Stimulated activated CD8-positive, alpha-beta memory T cell treated with anti-CD3 and anti-CD28 coated beads, Interleukin-2, amount 100 ng/mL, for 48 hours (primary cell): ENCODE data around the gene ZNF682.
A peak's percentile ranks its signal among the peaks of the same experiment; 100 is the strongest.
"Not testable (repeated sequence)": the region's sequence is repeated elsewhere in the genome, so short reads cannot be mapped to it uniquely, and the experiment has no call there.

Experiments used
- DNase-seq, 2 donors: peaks; one replicate each; pipeline ENCODE4 v3.0.0-alpha.2; 2020; ENCODE audit warnings: low read depth in 2 of 2

ZNF682 gene

GRCh38 chr19:19997656-19998268, 41.5 kb downstream of the ZNF682 start:
- peak; percentile 5 to 28 for DNase-seq

DNA sequence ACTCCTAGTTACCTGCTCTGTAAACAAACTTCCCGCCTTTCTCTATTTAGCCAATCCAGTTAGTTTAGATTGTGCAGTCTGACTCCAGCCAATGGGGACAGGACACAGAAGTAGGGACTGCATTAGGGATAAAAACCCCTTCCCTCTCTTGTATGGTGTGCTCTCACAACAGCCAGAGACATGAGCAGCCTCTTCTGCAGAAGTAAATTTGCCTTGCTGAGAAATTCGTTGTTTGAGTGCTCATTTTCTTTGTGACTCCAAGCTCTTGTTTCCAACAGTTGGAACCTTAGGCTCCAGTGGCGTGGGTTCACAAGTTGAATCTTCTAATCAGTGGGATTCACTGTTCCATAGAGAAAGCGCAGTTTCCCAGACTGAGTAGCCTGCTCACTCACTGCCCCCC, 72.4 kb downstream of the ZNF682 start:
- DNase-seq, result no peak

- DNase-seq, result not testable (repeated sequence)
These were observed 73.2 kb downstream of the ZNF682 start for GRCh38 chr19:19966126-19966525.

- DNase-seq, result no peak
These were observed 74.9 kb downstream of the ZNF682 start for GRCh38 chr19:19964416-19964815.

DNA sequence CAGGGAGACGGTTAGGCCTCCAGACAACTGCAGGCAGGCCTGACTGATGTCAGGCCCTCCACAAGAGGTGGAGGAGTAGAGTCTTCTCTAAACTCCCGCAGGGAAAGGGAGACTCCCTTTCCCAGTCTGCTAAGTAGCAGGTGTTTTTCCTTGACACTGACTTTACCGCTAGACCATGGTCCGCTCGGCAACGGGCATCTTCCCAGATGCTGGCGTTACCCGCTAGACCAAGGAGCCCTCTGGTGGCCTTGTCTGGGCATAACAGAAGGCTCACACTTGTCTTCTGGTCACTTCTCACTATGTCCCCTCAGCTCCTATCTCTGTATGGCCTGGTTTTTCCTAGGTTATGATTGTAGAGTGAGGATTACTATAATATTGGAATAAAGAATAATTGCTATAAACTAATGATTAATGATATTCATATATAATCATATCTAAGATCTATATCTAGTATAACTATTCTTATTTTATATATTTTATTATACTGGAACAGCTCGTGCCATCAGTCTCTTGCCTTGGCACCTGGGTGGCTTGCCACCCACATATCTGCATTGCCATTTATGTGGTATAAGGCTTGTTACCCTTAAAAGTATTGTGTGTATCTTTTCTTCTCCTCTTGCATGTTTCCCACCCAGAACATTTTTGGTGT, 80.0 kb downstream of the ZNF682 start:
- peak; percentile 43 to 49 for DNase-seq

GRCh38 chr19:19957766-19958165, 81.5 kb downstream of the ZNF682 start:
- DNase-seq, result not testable (repeated sequence)

GRCh38 chr19:19956434-19957075, 82.8 kb downstream of the ZNF682 start:
- DNase-seq, result no peak

DNA sequence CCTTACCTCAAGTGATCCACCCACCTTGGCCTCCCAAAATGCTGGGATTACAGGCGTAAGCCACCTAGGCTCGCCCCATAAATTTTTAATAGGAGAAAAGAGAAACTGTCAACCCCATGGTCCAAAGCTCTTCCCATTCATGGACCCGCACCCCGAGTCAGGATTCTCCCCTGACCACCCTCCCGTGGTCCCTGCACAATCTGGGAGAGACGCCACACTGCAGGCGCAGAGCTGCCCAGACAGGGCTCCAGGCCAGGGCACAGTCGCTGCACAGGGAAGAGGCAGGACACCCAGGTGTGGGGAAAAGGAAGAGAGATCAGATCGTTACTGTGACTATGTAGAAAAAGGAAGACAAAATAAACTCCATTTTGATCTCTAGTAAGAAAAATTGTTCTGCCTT, 84.1 kb downstream of the ZNF682 start:
- DNase-seq, result no peak
